ENCODE results near the gene ZRANB3. TPM values are rescaled to one million over a fixed set of nuclear protein-coding genes. Genes with fewer than 3 reads are reported as not detected.
"Not testable (repeated sequence)": the region's sequence is repeated elsewhere in the genome, so short reads cannot be mapped to it uniquely, and the experiment has no call there.

The ZRANB3 gene
- total RNA-seq, 2 experiments from 2014 or later = 7.6 TPM

GRCh38 chr2:135144343-135144742 lies 386.7 kb downstream of the ZRANB3 start:
- ATAC-seq (no peak), DNase-seq (no peak)
- Mint-ChIP-seq H3K27ac (no peak overlapping the region), H3K27me3 (no peaks in the 10 kb centered on the region), H3K9me3 (ENCODE audit: low read depth) (peaks cover 14% of the 10 kb centered on the region), H3K4me1 (no peaks in the 10 kb centered on the region), H3K36me3 (peaks cover 55% of the 10 kb centered on the region), H3K4me3 (no peak overlapping the region)
- CTCF ChIA-PET = no interaction called here

GRCh38 chr2:135142323-135142722 lies 388.7 kb downstream of the ZRANB3 start:
- H3K4me3 Mint-ChIP-seq = no peak overlapping the region
- H3K9me3 Mint-ChIP-seq (ENCODE audit: low read depth) = peaks cover 14% of the 10 kb centered on the region
- ATAC-seq (no peak), DNase-seq (no peak)
- CTCF ChIA-PET = no interaction called here
- peaks cover 60% of the 10 kb centered on the region for H3K36me3 Mint-ChIP-seq
- H3K4me1 Mint-ChIP-seq = no peaks in the 10 kb centered on the region
- H3K27me3 Mint-ChIP-seq = no peaks in the 10 kb centered on the region
- no peak overlapping the region for H3K27ac Mint-ChIP-seq

DNA sequence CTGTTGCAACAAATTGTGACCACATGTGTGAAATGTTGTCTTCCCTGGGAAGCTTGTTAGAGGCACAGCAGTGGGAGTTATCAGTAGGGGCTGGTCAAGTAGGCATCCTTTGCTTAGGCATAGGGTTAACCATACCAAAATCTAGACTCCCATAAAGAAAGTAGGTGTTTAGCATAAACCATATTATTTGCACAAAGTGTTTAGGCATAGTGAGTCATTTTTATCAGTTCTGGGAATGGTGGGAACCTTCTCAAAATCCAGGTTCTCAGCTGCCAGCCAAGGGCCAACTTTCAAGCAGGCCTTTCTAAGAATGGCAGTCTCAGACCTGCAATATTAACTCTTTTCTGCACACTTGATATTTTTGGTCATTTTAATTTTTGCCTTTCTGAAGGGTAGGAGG lies 390.4 kb downstream of the ZRANB3 start:
- Mint-ChIP-seq H3K27me3 (no peaks in the 10 kb centered on the region), H3K27ac (no peak overlapping the region), H3K9me3 (ENCODE audit: low read depth) (peaks cover 14% of the 10 kb centered on the region), H3K4me3 (no peak overlapping the region), H3K4me1 (no peaks in the 10 kb centered on the region), H3K36me3 (peaks cover 65% of the 10 kb centered on the region)
- ATAC-seq = no peak
- CTCF ChIA-PET = no interaction called here
- no peak for DNase-seq

- no peak for DNase-seq
- no peaks in the 10 kb centered on the region for H3K9me3 Mint-ChIP-seq (ENCODE audit: low read depth)
- H3K27me3 Mint-ChIP-seq = no peaks in the 10 kb centered on the region
- no peak overlapping the region for H3K27ac Mint-ChIP-seq
- H3K4me1 Mint-ChIP-seq = no peaks in the 10 kb centered on the region
- ATAC-seq = no peak
- CTCF ChIA-PET = interaction anchor here (1.0 kb wide), 2 partner anchors 122 to 603 kb away, joined by 3 read pairs; no protein-coding TSS in a partner anchor
- no peak overlapping the region for H3K4me3 Mint-ChIP-seq
- H3K36me3 Mint-ChIP-seq = peaks cover 44% of the 10 kb centered on the region
These were observed 398.7 kb downstream of the ZRANB3 start for GRCh38 chr2:135132314-135132713.

- Mint-ChIP-seq H3K36me3 (peaks cover 38% of the 10 kb centered on the region), H3K9me3 (ENCODE audit: low read depth) (no peaks in the 10 kb centered on the region), H3K27ac (no peak overlapping the region), H3K27me3 (no peaks in the 10 kb centered on the region), H3K4me3 (no peak overlapping the region), H3K4me1 (no peaks in the 10 kb centered on the region)
- ATAC-seq (no peak), DNase-seq (no peak)
- CTCF ChIA-PET = no interaction called here
These were observed 400.3 kb downstream of the ZRANB3 start for GRCh38 chr2:135130751-135131150.

GRCh38 chr2:135125940-135126339 lies 405.1 kb downstream of the ZRANB3 start:
- Mint-ChIP-seq H3K9me3 (ENCODE audit: low read depth) (no peaks in the 10 kb centered on the region), H3K27me3 (no peaks in the 10 kb centered on the region), H3K36me3 (peaks cover 15% of the 10 kb centered on the region), H3K4me3 (no peak overlapping the region), H3K27ac (no peak overlapping the region), H3K4me1 (no peaks in the 10 kb centered on the region)
- ATAC-seq = no peak
- DNase-seq = no peak
- CTCF ChIA-PET = no interaction called here

GRCh38 chr2:135124924-135125886 lies 405.8 kb downstream of the ZRANB3 start:
- DNase-seq = no peak
- Mint-ChIP-seq H3K36me3 (peaks cover 14% of the 10 kb centered on the region), H3K27ac (no peak overlapping the region), H3K4me3 (no peak overlapping the region), H3K4me1 (no peaks in the 10 kb centered on the region), H3K27me3 (no peaks in the 10 kb centered on the region), H3K9me3 (ENCODE audit: low read depth) (no peaks in the 10 kb centered on the region)
- CTCF ChIA-PET = no interaction called here
- ATAC-seq = no peak

GRCh38 chr2:135121658-135122039 lies 409.4 kb downstream of the ZRANB3 start:
- ATAC-seq; H3K27me3 Mint-ChIP-seq; DNase-seq; H3K9me3 Mint-ChIP-seq (ENCODE audit: low read depth); H3K36me3 Mint-ChIP-seq; H3K4me1 Mint-ChIP-seq; H3K4me3 Mint-ChIP-seq; CTCF ChIA-PET; H3K27ac Mint-ChIP-seq: not testable (repeated sequence)

DNA sequence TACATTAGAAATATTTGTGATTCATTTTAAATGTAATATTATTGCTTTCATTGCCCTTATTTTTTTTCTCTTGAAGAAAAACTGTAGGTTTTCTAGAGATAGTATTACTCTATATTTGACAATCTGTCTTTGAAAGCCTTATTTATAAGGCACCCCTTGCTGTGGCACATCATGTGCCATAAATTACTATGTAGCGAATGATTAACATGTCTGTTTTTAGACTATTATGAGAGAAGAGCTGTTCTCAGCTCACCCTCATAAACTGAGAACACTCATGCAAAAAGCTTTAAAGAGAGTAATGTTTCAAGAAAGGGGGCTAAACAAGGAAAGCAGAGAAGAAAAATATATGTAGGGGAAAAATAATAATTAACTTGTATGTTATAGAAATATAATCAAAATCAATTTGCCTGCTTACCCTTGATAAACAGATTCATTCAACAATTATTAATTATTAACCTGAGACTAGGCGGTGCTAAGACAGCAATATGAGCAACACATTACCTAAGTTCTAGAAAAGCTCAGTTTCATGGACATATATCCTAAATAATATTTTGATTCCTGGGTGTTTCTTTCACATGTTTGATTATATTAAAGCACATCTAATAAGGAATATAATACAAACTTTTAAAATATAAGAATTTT lies 409.9 kb downstream of the ZRANB3 start:
- Mint-ChIP-seq H3K27me3 (no peaks in the 10 kb centered on the region), H3K27ac (no peak overlapping the region), H3K4me1 (no peaks in the 10 kb centered on the region), H3K4me3 (no peak overlapping the region), H3K36me3 (peaks cover 6% of the 10 kb centered on the region), H3K9me3 (ENCODE audit: low read depth) (no peaks in the 10 kb centered on the region)
- DNase-seq = no peak
- CTCF ChIA-PET = no interaction called here
- ATAC-seq = no peak

- CTCF ChIA-PET = no interaction called here
- no peaks in the 10 kb centered on the region for H3K4me1 Mint-ChIP-seq
- H3K4me3 Mint-ChIP-seq = no peak overlapping the region
- ATAC-seq = no peak
- H3K27ac Mint-ChIP-seq = no peak overlapping the region
- no peaks in the 10 kb centered on the region for H3K9me3 Mint-ChIP-seq (ENCODE audit: low read depth)
- peaks cover 6% of the 10 kb centered on the region for H3K36me3 Mint-ChIP-seq
- H3K27me3 Mint-ChIP-seq = no peaks in the 10 kb centered on the region
- DNase-seq = no peak
These were observed 411.4 kb downstream of the ZRANB3 start for GRCh38 chr2:135119582-135119981.

DNA sequence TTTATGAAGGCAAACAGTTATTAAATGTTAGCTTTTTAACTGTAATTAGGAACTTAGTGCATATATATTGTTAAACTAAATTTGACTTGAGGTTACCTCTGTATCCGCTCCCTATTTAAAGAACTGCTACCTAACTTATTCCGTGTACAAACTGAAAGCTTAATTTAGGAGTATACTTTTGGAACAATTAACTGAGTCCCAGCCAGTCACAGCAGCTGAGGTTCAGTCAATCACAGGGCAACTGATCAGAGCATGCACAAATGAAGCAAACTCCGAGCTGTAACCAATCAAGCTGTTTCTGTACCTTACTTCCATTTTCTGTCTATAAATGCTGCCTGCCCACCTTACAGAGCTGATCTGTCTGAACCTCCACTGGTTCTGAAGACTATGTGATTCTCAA lies 417.7 kb downstream of the ZRANB3 start:
- H3K4me1 Mint-ChIP-seq = peaks cover 6% of the 10 kb centered on the region
- no peak overlapping the region for H3K27ac Mint-ChIP-seq
- no peak overlapping the region for H3K4me3 Mint-ChIP-seq
- CTCF ChIA-PET = interaction anchor here (0.7 kb wide), 1 partner anchor 107 kb away, joined by 3 read pairs; no protein-coding TSS in a partner anchor
- ATAC-seq = no peak
- DNase-seq = no peak
- no peaks in the 10 kb centered on the region for H3K9me3 Mint-ChIP-seq (ENCODE audit: low read depth)
- no peaks in the 10 kb centered on the region for H3K27me3 Mint-ChIP-seq
- H3K36me3 Mint-ChIP-seq = peaks cover 14% of the 10 kb centered on the region

DNA sequence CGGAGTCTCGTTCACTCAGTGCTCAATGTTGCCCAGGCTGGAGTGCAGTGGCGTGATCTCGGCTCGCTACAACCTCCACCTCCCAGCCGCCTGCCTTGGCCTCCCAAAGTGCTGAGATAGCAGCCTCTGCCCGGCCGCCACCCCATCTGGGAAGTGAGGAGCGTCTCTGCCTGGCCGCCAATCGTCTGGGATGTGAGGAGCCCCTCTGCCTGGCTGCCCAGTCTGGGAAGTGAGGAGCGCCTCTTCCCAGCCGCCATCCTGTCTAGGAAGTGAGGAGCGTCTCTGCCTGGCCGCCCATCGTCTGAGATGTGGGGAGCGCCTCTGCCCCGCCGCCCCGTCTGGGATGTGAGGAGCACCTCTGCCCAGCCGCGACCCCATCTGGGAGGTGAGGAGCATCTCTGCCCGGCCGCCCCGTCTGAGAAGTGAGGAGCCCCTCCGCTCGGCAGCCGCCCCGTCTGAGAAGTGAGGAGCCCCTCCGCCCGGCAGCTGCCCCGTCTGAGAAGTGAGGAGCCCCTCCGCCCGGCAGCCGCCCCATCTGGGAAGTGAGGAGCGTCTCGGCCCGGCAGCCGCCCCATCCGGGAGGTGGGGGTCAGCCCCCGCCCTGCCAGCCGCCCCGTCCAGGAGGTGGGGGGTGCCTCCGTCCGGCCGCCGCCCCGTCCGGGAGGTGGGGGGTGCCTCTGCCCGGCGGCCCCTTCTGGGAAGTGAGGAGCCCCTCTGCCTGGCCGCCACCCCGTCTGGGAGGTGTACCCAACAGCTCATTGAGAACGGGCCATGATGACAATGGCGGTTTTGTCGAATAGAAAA lies 425.3 kb downstream of the ZRANB3 start:
- ATAC-seq; CTCF ChIA-PET; H3K4me3 Mint-ChIP-seq; H3K27ac Mint-ChIP-seq; DNase-seq; H3K27me3 Mint-ChIP-seq; H3K9me3 Mint-ChIP-seq (ENCODE audit: low read depth); H3K4me1 Mint-ChIP-seq: not testable (repeated sequence)
- H3K36me3 Mint-ChIP-seq = peaks cover 47% of the 10 kb centered on the region

- DNase-seq = no peak
- Mint-ChIP-seq H3K27ac (no peak overlapping the region), H3K27me3 (no peaks in the 10 kb centered on the region), H3K36me3 (peaks cover 45% of the 10 kb centered on the region), H3K4me1 (peaks cover 6% of the 10 kb centered on the region), H3K4me3 (no peak overlapping the region), H3K9me3 (ENCODE audit: low read depth) (peaks cover 6% of the 10 kb centered on the region)
- ATAC-seq = no peak
- CTCF ChIA-PET = no interaction called here
These were observed 427.2 kb downstream of the ZRANB3 start for GRCh38 chr2:135103843-135104242.
